ENCODE data around the gene OR6T1.

Gene OR6T1

GRCh38 chr11:123943738-123944137 lies at the start of gene OR6T1:
TSS of gene OR6T1 (minus strand) at chr11:123943838. CDS start at chr11:123943838, 0 bp downstream.
- DNase-seq (ENCODE audit: low spot score): no peak

- no peak for DNase-seq (ENCODE audit: low spot score)
These were observed 35.7 kb upstream of the OR6T1 start for GRCh38 chr11:123979311-123979710.

GRCh38 chr11:123977731-123978347 lies 34.2 kb upstream of the OR6T1 start, which contains the start of gene OR10S1:
TSS of gene OR10S1 (minus strand) at chr11:123977781. CDS start at chr11:123977664, 117 bp downstream.
- DNase-seq (ENCODE audit: low spot score): no peak

GRCh38 chr11:123976770-123977560 lies 33.3 kb upstream of the OR6T1 start:
- DNase-seq (ENCODE audit: low spot score): no peak

- DNase-seq (ENCODE audit: low spot score): no peak
These were observed 30.2 kb upstream of the OR6T1 start for GRCh38 chr11:123973816-123974215.

- no peak for DNase-seq (ENCODE audit: low spot score)
These were observed 13.1 kb upstream of the OR6T1 start for GRCh38 chr11:123956752-123957151.

- no peak for DNase-seq (ENCODE audit: low spot score)
These were observed 1.5 kb upstream of the OR6T1 start for GRCh38 chr11:123945132-123945531.

- DNase-seq (ENCODE audit: low spot score): no peak
These were observed 1.2 kb downstream of the OR6T1 start for GRCh38 chr11:123942413-123942812.

- no peak for DNase-seq (ENCODE audit: low spot score)
These were observed 4.3 kb downstream of the OR6T1 start, which contains the start of gene OR4D5 for GRCh38 chr11:123939317-123939716. TSS of gene OR4D5 (plus strand) at chr11:123939617. CDS start at chr11:123939617, 0 bp downstream.

- no peak for DNase-seq (ENCODE audit: low spot score)
These were observed 19.6 kb downstream of the OR6T1 start for GRCh38 chr11:123924027-123924426.

GRCh38 chr11:123920943-123921342 lies 22.7 kb downstream of the OR6T1 start:
- DNase-seq (ENCODE audit: low spot score): no peak

GRCh38 chr11:123905826-123906225 lies 37.8 kb downstream of the OR6T1 start:
- DNase-seq (ENCODE audit: low spot score): no peak

GRCh38 chr11:123904932-123905331 lies 38.7 kb downstream of the OR6T1 start:
- no peak for DNase-seq (ENCODE audit: low spot score)

GRCh38 chr11:123903932-123904331 lies 39.7 kb downstream of the OR6T1 start:
- DNase-seq (ENCODE audit: low spot score): no peak

GRCh38 chr11:123901867-123902266 lies 41.8 kb downstream of the OR6T1 start, which contains the start of gene OR8D4:
TSS of gene OR8D4 (plus strand) at chr11:123902167. CDS start at chr11:123906432, 4,265 bp downstream.
- no peak for DNase-seq (ENCODE audit: low spot score)

GRCh38 chr11:123899792-123900191 lies 43.8 kb downstream of the OR6T1 start:
- no peak for DNase-seq (ENCODE audit: low spot score)
